Adipose tissue (tissue), 3 donors: Measurements from ENCODE around the gene THAP3. TPM values are rescaled to one million over a fixed set of nuclear protein-coding genes. Genes with fewer than 3 reads are reported as not detected.

Experiments
- H3K27ac ChIP-seq: one replicate; pipeline ENCODE4 v1.5.1; 2013; ENCODE audit warnings: low read depth, low read length
- WGBS, 3 donors: extraction: QIAGEN DNeasy Blood & Tissue Kit; methylation state at CpG; one replicate each; pipeline ENCODE4 v1.1.7; 2013; 5-methylcytosine and 5-hydroxymethylcytosine counted together
- polyA plus RNA-seq, 3 donors: library from polyadenylated mRNA; stranded (reverse); fragments of 200-250 nt; gene quantifications; one replicate each; pipeline ENCODE4 v1.2.3, GENCODE V29; 2013
- donor health status: healthy with polysubstance abuse.
- donor health status: Bipolar disorder and iron deficiency.
- donor health status: healthy.

THAP3 gene, protein sequence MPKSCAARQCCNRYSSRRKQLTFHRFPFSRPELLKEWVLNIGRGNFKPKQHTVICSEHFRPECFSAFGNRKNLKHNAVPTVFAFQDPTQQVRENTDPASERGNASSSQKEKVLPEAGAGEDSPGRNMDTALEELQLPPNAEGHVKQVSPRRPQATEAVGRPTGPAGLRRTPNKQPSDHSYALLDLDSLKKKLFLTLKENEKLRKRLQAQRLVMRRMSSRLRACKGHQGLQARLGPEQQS
- 10 to 100 TPM; 17.8 to 20.8 (median 20.1) TPM for polyA plus RNA-seq

DNA sequence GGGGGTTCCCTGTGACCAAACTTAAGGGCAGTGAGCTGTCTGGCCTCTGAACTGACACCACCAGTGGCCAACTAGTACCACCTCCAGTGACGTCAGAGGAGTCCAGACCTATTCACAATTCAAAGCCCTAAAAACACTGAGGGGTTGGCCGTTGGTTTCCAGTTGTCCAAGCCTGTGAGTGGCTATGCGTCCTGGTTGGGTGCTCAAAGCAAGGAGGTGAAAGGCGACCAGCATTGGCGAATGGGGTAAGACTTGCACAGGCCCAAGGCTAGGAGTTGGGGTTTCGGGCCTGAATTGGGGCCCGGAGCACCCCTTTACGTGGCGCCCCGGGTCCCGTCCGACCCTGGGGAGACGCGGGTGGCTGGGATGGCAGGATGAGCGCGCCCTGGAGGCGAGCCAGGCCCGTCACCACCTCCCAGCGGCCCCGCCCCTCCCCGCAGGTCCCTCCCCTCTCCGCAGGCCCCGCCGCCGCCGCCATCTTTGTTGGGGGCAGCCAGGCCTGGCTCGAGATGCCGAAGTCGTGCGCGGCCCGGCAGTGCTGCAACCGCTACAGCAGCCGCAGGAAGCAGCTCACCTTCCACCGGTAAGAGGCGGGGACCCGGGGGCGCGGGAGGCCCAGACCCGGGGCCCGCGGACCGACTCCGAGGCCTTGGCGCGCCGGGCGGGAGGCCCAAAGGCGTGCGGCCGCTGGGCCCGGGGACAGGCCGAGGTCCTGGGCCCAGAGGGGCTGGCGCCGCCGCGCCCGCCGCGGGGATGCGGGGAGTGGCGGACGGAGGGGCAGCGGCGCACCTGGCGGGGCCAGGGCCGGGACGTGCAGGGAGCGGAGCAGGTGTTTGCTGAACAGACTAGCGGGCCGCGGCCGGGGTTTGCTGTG lies at the start of gene THAP3:
Gene THAP3 (plus strand): TSS at position 159 of the 874 bp plus-strand sequence. CDS start 351 bp downstream, at position 510.
- WGBS, 3 donors: 2% methylated on average over 48 to 73 of the region's 73 CpGs

DNA sequence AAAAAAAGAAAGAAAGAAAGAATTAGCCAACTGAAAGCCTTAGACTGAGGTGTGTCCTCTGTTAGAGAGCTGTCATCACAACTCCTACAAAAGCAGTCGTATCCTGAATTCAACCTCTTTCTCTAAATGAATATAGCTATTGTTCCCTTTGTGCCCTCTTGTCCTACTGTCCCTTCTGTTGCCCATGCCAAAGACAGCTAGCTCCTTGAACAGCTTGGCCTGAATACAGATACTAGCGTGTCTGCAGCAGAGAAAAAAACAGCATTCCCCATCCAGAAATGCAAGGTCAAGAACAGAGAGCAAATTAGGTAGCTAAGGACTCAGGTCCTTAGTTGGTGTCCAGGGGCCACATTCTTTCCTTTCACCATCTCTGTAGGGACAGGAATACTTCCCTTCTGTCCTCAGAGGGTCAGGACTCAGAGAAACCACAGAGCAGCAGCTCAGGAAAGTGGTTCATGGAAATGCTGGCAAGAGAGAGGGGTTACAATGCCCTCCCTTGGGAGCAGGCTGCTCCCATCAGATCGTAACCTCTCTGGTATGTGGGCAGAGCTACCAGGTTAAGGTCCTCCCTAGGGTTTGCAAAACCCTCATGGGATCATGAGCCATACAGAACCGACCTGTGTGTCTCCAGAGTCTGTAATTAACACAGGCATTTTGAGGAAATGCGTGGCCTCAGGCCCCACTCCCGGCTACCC lies 46.7 kb upstream of the THAP3 start:
- WGBS, 3 donors: 78 to 83% (median 81%) methylated on average over 6 of the region's 6 CpGs
- H3K27ac ChIP-seq: no peak overlapping the region

More for the DNA sequence above, at the start of gene THAP3:
- peak within 1 kb of the TSS; percentile 24 for H3K27ac ChIP-seq

DNA sequence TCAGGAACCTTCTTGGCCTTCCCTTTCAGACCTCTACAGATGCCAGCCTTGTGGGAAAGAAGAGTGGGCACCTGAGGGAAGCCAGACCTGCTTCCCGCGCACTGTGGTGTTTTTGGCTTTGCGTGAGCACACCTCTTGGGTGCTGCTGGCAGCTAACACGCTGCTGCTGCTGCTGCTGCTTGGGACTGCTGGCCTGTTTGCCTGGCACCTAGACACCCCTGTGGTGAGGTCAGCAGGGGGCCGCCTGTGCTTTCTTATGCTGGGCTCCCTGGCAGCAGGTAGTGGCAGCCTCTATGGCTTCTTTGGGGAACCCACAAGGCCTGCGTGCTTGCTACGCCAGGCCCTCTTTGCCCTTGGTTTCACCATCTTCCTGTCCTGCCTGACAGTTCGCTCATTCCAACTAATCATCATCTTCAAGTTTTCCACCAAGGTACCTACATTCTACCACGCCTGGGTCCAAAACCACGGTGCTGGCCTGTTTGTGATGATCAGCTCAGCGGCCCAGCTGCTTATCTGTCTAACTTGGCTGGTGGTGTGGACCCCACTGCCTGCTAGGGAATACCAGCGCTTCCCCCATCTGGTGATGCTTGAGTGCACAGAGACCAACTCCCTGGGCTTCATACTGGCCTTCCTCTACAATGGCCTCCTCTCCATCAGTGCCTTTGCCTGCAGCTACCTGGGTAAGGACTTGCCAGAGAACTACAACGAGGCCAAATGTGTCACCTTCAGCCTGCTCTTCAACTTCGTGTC lies 45.9 kb upstream of the THAP3 start:
- 87 to 89% (median 88%) methylated on average over 14 of the region's 14 CpGs for WGBS, 3 donors

DNA sequence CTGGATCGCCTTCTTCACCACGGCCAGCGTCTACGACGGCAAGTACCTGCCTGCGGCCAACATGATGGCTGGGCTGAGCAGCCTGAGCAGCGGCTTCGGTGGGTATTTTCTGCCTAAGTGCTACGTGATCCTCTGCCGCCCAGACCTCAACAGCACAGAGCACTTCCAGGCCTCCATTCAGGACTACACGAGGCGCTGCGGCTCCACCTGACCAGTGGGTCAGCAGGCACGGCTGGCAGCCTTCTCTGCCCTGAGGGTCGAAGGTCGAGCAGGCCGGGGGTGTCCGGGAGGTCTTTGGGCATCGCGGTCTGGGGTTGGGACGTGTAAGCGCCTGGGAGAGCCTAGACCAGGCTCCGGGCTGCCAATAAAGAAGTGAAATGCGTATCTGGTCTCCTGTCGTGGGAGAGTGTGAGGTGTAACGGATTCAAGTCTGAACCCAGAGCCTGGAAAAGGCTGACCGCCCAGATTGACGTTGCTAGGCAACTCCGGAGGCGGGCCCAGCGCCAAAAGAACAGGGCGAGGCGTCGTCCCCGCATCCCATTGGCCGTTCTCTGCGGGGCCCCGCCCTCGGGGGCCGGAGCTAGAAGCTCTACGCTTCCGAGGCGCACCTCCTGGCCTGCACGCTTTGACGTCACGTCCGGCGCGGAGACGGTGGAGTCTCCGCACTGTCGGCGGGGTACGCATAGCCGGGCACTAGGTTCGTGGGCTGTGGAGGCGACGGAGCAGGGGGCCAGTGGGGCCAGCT lies 45.1 kb upstream of the THAP3 start, which contains the start of gene ZBTB48:
Gene ZBTB48 (plus strand): TSS at position 621 of the 745 bp plus-strand sequence. CDS start 616 bp downstream, outside the sequence.
- peak within 1 kb of the TSS; percentile 51 for H3K27ac ChIP-seq
- WGBS, 3 donors: 12 to 16% (median 15%) methylated on average over 47 to 58 of the region's 58 CpGs

More for the DNA sequence above, 45.9 kb upstream of the THAP3 start:
- peak overlapping the region; percentile 34 for H3K27ac ChIP-seq

DNA sequence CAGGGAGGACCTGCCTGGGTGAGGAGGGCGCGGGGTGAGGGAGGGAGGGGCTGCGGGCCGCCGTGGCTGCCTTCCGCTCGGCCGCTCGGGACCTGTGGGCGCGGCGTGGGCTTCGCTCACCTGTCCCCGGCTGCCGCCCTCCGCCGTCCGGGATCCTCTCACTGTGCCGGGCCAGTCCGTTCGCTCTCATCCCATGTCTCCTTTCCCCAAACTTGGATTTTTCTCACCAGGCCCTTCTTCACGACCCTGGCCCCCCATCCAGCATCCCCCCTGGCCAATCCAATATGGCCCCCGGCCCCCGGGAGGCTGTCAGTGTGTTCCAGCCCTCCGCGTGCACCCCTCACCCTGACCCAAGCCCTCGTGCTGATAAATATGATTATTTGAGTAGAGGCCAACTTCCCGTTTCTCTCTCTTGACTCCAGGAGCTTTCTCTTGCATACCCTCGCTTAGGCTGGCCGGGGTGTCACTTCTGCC lies 44.5 kb upstream of the THAP3 start:
- peak overlapping the region; percentile 51 for H3K27ac ChIP-seq
- WGBS, 3 donors: 0 to 2% (median 1%) methylated on average over 14 to 30 of the region's 30 CpGs

DNA sequence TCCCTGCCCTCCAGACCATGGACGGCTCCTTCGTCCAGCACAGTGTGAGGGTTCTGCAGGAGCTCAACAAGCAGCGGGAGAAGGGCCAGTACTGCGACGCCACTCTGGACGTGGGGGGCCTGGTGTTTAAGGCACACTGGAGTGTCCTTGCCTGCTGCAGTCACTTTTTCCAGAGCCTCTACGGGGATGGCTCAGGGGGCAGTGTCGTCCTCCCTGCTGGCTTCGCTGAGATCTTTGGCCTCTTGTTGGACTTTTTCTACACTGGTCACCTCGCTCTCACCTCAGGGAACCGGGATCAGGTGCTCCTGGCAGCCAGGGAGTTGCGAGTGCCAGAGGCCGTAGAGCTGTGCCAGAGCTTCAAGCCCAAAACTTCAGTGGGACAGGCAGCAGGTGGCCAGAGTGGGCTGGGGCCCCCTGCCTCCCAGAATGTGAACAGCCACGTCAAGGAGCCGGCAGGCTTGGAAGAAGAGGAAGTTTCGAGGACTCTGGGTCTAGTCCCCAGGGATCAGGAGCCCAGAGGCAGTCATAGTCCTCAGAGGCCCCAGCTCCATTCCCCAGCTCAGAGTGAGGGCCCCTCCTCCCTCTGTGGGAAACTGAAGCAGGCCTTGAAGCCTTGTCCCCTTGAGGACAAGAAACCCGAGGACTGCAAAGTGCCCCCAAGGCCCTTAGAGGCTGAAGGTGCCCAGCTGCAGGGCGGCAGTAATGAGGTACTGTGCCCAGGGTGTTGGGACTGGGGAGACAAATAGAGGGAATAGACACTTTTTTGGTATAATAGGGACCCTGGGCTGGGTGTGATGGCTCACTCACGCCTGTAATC lies 43.9 kb upstream of the THAP3 start:
- 18 to 34% (median 31%) methylated on average over 19 of the region's 19 CpGs for WGBS, 3 donors
- H3K27ac ChIP-seq: peak overlapping the region; percentile 51

DNA sequence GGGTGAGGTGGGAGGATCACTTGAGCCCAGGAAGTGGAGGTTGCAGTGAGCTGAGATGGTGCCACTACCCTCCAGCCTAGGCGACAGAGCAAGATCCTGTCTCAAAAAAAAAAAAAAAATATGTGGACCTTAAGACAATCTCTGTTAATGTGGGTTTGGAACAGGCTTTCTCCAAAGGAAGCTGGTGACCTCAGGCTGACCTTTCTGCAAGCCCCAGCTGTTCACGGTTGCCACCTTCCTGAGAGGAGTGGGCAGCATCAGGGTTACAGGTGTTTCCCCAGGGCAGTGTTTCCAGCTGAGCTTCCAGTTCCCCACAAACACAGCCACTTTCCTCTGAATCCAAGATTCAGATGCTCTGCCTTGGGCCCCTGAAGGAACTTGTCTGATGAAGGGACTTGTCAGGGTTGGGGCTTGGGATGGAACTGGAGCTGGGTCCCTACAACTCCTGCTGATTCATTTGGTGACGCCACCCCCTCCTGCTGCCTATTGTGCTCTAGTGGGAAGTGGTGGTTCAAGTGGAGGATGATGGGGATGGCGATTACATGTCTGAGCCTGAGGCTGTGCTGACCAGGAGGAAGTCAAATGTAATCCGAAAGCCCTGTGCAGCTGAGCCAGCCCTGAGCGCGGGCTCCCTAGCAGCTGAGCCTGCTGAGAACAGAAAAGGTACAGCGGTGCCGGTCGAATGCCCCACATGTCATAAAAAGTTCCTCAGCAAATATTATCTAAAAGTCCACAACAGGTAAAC lies 42.9 kb upstream of the THAP3 start:
- H3K27ac ChIP-seq: no peak overlapping the region
- WGBS, 3 donors: 41 to 48% (median 48%) methylated on average over 10 of the region's 10 CpGs

DNA sequence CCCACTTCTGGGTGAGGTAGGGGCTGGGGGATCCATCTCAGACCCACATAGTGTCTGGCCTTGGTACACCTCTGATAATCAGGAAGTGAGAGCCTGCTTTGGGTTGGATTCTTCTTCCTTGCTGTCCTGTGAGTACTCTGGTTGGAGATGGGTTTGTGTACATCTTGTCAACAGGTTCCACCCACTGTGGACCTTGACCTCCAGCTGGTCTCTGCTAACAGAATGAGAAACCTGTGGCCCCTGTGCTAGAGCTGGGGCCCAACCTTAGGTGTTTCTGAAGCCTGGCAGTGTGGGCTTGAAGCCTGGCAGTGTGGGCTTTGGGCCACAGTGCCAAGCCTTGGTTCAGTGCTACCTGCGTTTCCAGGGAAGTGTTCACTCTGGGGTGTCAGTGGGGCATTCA lies 42.3 kb upstream of the THAP3 start:
- WGBS, 3 donors: 64 to 94% (median 74%) methylated on average over 1 of the region's 1 CpG
- H3K27ac ChIP-seq: no peak overlapping the region

DNA sequence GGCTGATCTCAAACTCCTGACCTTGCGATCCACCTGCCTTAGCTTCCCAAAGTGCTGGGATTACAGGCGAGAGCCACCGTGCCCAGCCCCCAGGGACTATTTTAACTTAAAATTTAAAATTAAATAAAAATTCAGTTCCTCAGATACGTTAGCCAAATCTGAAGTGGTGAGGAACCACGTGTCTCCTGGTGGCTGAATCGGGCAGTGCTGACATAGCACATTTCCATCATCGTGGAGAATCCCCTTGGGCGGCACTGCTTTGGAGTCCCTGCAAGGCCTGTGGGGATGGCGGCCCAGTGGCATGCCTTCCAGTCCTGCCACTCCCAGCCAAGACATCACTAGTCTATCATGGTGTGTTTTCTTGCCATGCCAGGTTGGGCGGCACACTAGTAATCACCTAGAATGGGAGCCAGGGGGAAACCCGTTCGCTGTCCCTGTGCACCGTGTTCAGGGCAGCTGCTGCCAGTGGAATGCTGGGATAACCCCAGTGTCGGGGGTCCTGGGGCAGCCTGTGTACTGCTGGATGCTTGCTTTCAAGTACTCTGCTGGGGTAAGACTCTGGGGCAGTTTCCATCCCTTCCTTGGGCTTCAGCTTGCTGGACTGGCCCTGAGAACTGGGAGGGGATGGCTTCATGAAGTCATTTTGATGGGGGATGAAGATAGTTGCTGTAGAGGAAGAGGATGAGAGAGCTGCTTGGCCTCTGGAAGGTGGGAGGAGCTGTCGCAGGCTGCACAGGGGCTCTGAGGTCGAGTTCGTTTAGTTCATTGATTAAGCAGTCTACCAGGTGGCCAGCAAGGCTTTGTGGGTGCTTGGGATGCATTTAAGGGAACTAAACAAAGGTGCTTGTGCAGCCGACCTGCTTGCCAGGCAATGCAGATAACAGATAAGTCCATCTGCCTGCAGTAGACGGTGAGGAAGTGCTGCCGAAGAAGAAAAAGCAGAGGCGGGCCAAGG lies 40.3 kb upstream of the THAP3 start:
- no peak overlapping the region for H3K27ac ChIP-seq
- 72 to 74% (median 73%) methylated on average over 21 of the region's 21 CpGs for WGBS, 3 donors

DNA sequence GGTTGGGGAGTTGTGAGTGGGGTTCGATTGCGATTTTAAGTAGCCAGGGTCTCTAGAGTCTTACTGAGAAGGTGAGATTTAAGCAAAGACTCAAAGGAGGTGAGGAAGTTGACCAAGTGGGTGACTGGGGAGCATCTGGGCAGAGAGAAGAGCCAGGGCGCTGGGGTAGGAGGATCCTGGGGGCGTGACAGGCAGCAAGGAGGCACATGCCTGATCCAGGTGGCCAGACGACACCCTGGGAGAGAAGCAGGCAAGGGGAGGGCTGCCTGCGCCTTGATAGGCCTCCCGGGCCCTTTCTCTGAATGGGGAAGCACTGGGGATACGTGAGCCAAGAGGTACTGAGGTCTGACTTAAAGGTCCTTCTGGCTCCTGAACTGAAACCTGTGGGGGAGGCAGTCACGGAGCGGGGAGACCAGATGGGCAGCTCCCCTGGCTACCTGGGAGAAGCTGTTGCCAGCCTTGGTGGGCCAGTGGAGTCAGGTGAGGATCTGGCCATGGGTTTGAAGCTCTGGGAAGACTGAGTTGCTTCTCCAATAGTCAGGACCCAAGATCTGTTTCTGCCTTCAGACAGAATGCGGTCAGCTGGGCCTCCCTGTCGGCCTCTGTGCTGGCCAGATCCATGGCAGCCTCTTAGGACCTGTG lies 39.5 kb upstream of the THAP3 start:
- WGBS, 3 donors: 80 to 84% (median 84%) methylated on average over 12 of the region's 12 CpGs
- no peak overlapping the region for H3K27ac ChIP-seq

DNA sequence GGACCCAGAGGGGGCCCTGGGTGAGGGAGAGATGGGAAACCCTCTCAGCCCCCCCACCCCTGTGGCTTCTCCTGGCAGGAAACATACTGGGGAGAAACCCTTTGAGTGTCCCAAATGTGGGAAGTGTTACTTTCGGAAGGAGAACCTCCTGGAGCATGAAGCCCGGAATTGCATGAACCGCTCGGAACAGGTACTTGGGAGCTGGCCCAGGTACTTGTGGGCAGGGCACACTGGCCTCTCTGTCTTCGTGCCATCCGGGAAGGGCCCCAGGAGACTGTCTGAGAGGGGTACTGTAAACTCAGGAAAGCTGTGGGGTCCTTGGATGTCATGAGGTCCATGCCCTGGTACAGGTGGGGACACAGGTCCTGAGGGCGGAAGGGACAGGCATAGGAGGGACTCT lies 38.8 kb upstream of the THAP3 start:
- WGBS, 3 donors: 86 to 94% (median 91%) methylated on average over 7 of the region's 7 CpGs
- H3K27ac ChIP-seq: no peak overlapping the region

DNA sequence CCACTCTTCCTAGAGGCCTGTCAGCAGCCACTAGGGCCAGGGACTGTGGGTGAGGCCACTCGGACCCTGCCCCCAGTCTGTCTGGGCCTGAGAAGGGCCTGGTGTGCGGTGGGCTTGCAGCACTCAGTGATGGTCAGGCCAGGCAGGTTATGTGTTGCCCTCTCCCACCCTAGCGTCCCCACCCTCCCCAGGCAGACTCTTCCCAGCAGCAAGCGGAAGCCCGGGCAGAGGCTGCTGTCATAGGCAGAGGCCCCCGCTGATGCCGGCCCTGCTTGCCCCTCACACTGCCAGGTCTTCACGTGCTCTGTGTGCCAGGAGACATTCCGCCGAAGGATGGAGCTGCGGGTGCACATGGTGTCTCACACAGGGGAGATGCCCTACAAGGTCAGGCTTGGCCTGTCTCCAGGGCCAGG lies 38.3 kb upstream of the THAP3 start:
- H3K27ac ChIP-seq: no peak overlapping the region
- 72 to 93% (median 90%) methylated on average over 11 of the region's 11 CpGs for WGBS, 3 donors

DNA sequence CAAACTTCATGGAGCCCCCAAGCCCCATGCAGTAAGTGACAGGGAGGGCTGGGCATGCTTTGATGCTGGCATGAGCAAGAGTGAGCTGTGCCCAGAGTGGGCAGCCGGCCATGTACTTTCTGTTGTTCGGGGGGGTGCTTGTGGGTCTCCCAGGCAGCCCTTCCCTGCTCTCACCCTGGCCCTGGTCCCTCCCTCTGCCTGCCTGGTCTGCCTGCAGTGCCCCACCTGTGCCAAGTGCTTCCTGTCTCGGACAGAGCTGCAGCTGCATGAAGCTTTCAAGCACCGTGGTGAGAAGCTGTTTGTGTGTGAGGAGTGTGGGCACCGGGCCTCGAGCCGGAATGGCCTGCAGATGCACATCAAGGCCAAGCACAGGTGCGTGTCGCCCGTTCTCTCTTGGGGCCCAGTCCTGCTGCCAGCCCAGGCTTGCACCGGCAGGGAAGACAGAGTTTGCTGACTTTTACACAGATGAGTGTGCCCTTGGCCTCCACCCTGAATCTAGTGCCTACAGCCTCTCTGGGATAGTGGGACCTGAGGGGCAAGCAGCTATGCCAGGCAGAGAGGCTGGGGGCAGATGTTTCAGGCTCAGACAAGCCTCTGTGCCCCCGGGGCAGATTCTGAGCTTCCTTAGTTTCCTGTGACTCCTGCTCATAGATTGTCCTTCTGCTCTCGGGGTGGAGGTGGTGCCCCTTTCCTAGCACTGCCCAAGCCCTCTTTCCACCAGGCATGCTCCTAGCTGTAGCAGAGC lies 37.2 kb upstream of the THAP3 start:
- 35 to 62% (median 62%) methylated on average over 13 of the region's 13 CpGs for WGBS, 3 donors
- no peak overlapping the region for H3K27ac ChIP-seq
